Heart left ventricle (tissue), 16 donors: Measurements from ENCODE around the gene SNORC. TPM values are rescaled to one million over a fixed set of nuclear protein-coding genes. Genes with fewer than 3 reads are reported as not detected.

ENCODE experiments used
- ATAC-seq, 4 donors: fragments of 200-7000 bp; cut with Tn5 transposase; one replicate each; pipeline ENCODE4 v1.9.1; 2020 to 2022; ENCODE audit warnings: moderate library complexity in 4 of 4, mild to moderate bottlenecking in 3 of 4, moderate number of reproducible peaks in 1 of 4
- DNase-seq, 5 donors: peaks; one replicate each; pipeline ENCODE4 v3.0.0-alpha.2; 2020
- H3K27ac ChIP-seq, 12 donors: fragments of 200-600 bp; sonication (generic) in 4 of 12; one replicate each; pipeline versions ENCODE4 v1.5.0 to v1.8.0; 2016 to 2022; ENCODE audit warnings: mild to moderate bottlenecking in 2 of 12
- H3K27me3 ChIP-seq, 9 donors: fragments of 200-600 bp; sonication (generic) in 2 of 9; one replicate each; pipeline versions ENCODE4 v1.5.1 to v1.8.0; 2016 to 2022; ENCODE audit warnings: mild to moderate bottlenecking in 3 of 9
- H3K36me3 ChIP-seq, 9 donors: fragments of 200-600 bp; sonication (generic) in 2 of 9; one replicate each; pipeline versions ENCODE4 v1.5.0 to v1.8.0; 2018 to 2022; ENCODE audit warnings: mild to moderate bottlenecking in 2 of 9
- H3K4me1 ChIP-seq, 12 donors: fragments of 200-600 bp; sonication (generic) in 4 of 12; one replicate each; pipeline versions ENCODE4 v1.5.0 to v1.8.0; 2016 to 2022; ENCODE audit warnings: mild to moderate bottlenecking in 3 of 12
- H3K4me3 ChIP-seq, 12 donors: fragments of 200-600 bp; sonication (generic) in 4 of 12; one replicate each; pipeline versions ENCODE4 v1.5.0 to v1.8.0; 2017 to 2022; ENCODE audit warnings: mild to moderate bottlenecking in 9 of 12, moderate library complexity in 4 of 12
- H3K9me3 ChIP-seq, 12 donors: fragments of 200-600 bp; sonication (generic) in 4 of 12; one replicate each; pipeline versions ENCODE4 v1.5.0 to v1.8.0; 2016 to 2022; ENCODE audit warnings: mild to moderate bottlenecking in 1 of 12
- CTCF ChIP-seq, 12 donors: fragments of 200-600 bp; sonication (generic) in 4 of 12; IDR thresholded peaks; one replicate each; pipeline versions ENCODE4 v1.5.0 to v1.8.0; 2018 to 2022; ENCODE audit warnings: antibody characterized with exemption in 12 of 12, mild to moderate bottlenecking in 5 of 12
- POLR2A ChIP-seq, 2 donors: fragments of 450-650 bp; IDR thresholded peaks; one replicate each; pipeline ENCODE4 v1.6.1; 2017; ENCODE audit warnings: antibody characterized with exemption in 2 of 2, mild to moderate bottlenecking in 2 of 2, moderate library complexity in 2 of 2
- WGBS, 4 donors: extraction: QIAGEN DNeasy Blood & Tissue Kit in 2 of 4; methylation state at CpG; one replicate each; pipeline versions ENCODE4 v1.1.5 to v1.1.7; 2013 to 2018; 5-methylcytosine and 5-hydroxymethylcytosine counted together
- intact Hi-C, 10 donors: fragments of 100-400 bp; cut with DNase I; formaldehyde crosslinking; loops; one replicate each; pipeline versions ENCODE4 v1.11.1 to v1.14.2; 2022
- polyA plus RNA-seq, 2 donors: library from polyadenylated mRNA; stranded (reverse); fragments of 200-250 nt; gene quantifications; one replicate each; pipeline ENCODE4 v1.2.3, GENCODE V29; 2013
- total RNA-seq, 9 donors: library from RNA; depleted of rRNA in 2 of 9; stranded (reverse); fragments of >200 nt in 2 of 9; fragmentation: NEBNext Ultra II Directional in 3 of 9; extraction: Animal tissue kit (Norgen Biotek cat#: 25700) in 3 of 9; gene quantifications; one replicate each; pipeline versions ENCODE4 v1.1.0 to v1.2.4, GENCODE V29; 2016 to 2023
- donor health status: ischemic (EF 13 %, LVEDD 7.1; RV severe dilation, severe dysfunction).
- donor health status: healthy with polysubstance abuse.
- donor health status: DM: no; HTN: yes; CAD: no.
- donor health status: DM: no; HTN: no; CAD: no.
- donor health status: ischemic (EF 25% LVEDD 6.9; RV normal size, moderate dysfunction).
- donor health status: ischemic (EF 25% LVEDD 5.7; RV mildly dilated, moderate dysfunction).
- donor health status: healthy.
- donor health status: DM: yes; HTN: yes; CAD: no.
- donor health status: ischemic (EF 35%, LVEDD 5.7; RV mildly dilated, moderate dysfunction).
- donor health status: nonischemic (EF 11% LVEDD 7.7; RV severe dilation, severe dysfunction).
- donor health status: DM: yes; HTN: yes; CAD: no.
- donor health status: PGD.
- donor health status: ischemic (EF 29% LVEDD 5.4; RV normal size, mild dysfunction).
- donor health status: nonischemic (EF 23%, LVEDD 6.1; RV moderate dilation, normal function).

The SNORC gene
- total and polyA plus RNA-seq, 11 donors, result 0.38 to 2.9 (median 0.74) TPM

- H3K9me3 ChIP-seq, result peaks cover 0 to 7% (median 0%) of the 10 kb centered on the region in 12 donors
- H3K36me3 ChIP-seq, result no peaks in the 10 kb centered on the region
- DNase-seq, result no peak
- WGBS, 4 donors, result 65 to 84% (median 74%) methylated on average over 3 of the region's 3 CpGs
- H3K27me3 ChIP-seq, result peaks cover 4 to 73% (median 22%) of the 10 kb centered on the region in 9 donors
- H3K4me3 ChIP-seq, result no peak overlapping the region
- H3K27ac ChIP-seq, result no peak overlapping the region
- ATAC-seq, result no peak
- intact Hi-C loops, result no loop called here
- TF ChIP-seq POLR2A (IDR thresholded peaks at IDR 0.05) (no peak), CTCF (IDR thresholded peaks at IDR 0.05) (no peak)
- H3K4me1 ChIP-seq, result no peaks in the 10 kb centered on the region
These were observed 50.7 kb downstream of the SNORC start for GRCh38 chr2:232920760-232921159.

- Histone ChIP-seq H3K27ac (no peak overlapping the region), H3K4me3 (no peak overlapping the region), H3K9me3 (peaks cover 0 to 7% (median 0%) of the 10 kb centered on the region in 12 donors), H3K27me3 (peaks cover 21 to 75% (median 48%) of the 10 kb centered on the region in 9 donors), H3K4me1 (peaks cover 0 to 25% (median 10%) of the 10 kb centered on the region in 12 donors), H3K36me3 (no peaks in the 10 kb centered on the region)
- ATAC-seq (no peak), DNase-seq (no peak)
- TF ChIP-seq CTCF (IDR thresholded peaks at IDR 0.05) (no peak), POLR2A (IDR thresholded peaks at IDR 0.05) (no peak)
- intact Hi-C loops, result no loop called here
These were observed 54.4 kb downstream of the SNORC start for GRCh38 chr2:232924433-232924832.

GRCh38 chr2:232925153-232925820, 55.2 kb downstream of the SNORC start:
- no peak for DNase-seq
- Histone ChIP-seq H3K36me3 (no peaks in the 10 kb centered on the region), H3K27me3 (peaks cover 21 to 77% (median 46%) of the 10 kb centered on the region in 9 donors), H3K4me3 (no peak overlapping the region), H3K9me3 (peaks cover 0 to 7% (median 0%) of the 10 kb centered on the region in 12 donors), H3K4me1 (peaks cover 0 to 25% (median 10%) of the 10 kb centered on the region in 12 donors), H3K27ac (no peak overlapping the region)
- 13 to 31% (median 19%) methylated on average over 3 to 11 of the region's 11 CpGs for WGBS, 4 donors
- intact Hi-C loops, result no loop called here
- ATAC-seq, result no peak
- TF ChIP-seq CTCF (IDR thresholded peaks at IDR 0.05), result no peak
- no peak for TF ChIP-seq POLR2A (IDR thresholded peaks at IDR 0.05)

GRCh38 chr2:232925821-232926156, 55.7 kb downstream of the SNORC start:
- Histone ChIP-seq H3K9me3 (peaks cover 0 to 7% (median 0%) of the 10 kb centered on the region in 12 donors), H3K36me3 (no peaks in the 10 kb centered on the region), H3K27ac (no peak overlapping the region), H3K27me3 (peaks cover 21 to 73% (median 45%) of the 10 kb centered on the region in 9 donors), H3K4me3 (no peak overlapping the region), H3K4me1 (peaks cover 0 to 25% (median 10%) of the 10 kb centered on the region in 12 donors)
- 24 to 39% (median 34%) methylated on average over 10 to 11 of the region's 11 CpGs for WGBS, 4 donors
- no peak for TF ChIP-seq POLR2A (IDR thresholded peaks at IDR 0.05)
- no peak for TF ChIP-seq CTCF (IDR thresholded peaks at IDR 0.05)
- ATAC-seq (no peak), DNase-seq (no peak)
- intact Hi-C loops, result no loop called here
